ENCODE data around the gene HOXA4. TPM values are rescaled to one million over a fixed set of nuclear protein-coding genes. Genes with fewer than 3 reads are reported as not detected.

Gene HOXA4
- total and polyA plus RNA-seq, 2 experiments from 2014 or later: 0.69 to 1.3 TPM

DNA sequence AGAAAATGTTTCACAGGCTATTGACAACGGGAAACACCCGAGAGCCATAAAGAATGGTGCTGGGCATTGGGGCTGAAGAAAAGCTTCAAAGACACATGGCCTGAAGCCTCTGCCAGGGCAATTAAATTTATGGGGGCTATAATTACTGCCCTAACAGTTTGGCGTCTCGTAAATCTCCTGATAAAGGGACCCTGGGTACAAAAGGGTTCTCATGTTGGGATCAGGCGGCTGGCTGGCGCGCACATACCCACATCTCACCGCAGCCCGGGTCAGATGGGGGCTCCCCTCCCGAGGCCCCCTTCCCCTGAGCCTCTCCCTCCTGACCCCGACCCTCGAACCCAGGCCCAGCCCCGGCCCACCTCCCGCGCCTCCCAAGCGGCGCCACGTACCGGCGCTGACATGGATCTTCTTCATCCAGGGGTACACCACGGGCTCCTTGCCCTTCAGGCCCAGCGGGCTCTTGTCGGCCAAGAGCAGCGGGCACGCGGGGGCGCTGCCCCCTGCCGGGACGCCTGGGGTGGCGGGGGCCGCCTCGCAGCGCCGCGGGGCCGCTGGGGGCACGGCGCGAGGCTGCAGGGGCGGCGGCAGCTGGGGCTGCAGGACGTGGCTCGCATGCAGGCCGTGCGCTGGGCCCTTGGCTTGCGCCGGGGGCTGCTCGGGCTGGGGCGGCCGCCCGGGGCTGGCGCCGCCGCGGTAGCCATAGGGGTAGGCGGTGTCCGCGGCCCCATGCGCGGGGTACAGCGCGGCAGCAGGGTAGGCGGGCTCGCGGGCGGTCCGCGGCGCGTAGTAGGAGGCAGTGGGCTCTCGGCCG is 623 bp downstream of the HOXA4 start:
- H3K27ac ChIP-seq: no peak overlapping the region
- H3K36me3 ChIP-seq (replicated peaks; ENCODE audit: insufficient read depth, low read depth): no peaks in the 10 kb centered on the region
- H3K27me3 ChIP-seq: peaks cover 88% of the 10 kb centered on the region
- H2AFZ ChIP-seq: no peak overlapping the region
- peak; percentile 53 for DNase-seq (ENCODE audit: low spot score)
- WGBS (ENCODE audit: low lambda C conversion rate, missing lambda C conversion rate): 9% methylated on average over 39 of the region's 72 CpGs
- no peaks in the 10 kb centered on the region for H3K79me2 ChIP-seq
- no peaks in the 10 kb centered on the region for H3K9me2 ChIP-seq (replicated peaks; ENCODE audit: insufficient read depth)
- H3K9me3 ChIP-seq (ENCODE audit: low read depth): no peaks in the 10 kb centered on the region
- no peaks in the 10 kb centered on the region for H4K20me1 ChIP-seq (ENCODE audit: insufficient read depth, poor library complexity, severe bottlenecking)
- TF ChIP-seq, protein P1, sequence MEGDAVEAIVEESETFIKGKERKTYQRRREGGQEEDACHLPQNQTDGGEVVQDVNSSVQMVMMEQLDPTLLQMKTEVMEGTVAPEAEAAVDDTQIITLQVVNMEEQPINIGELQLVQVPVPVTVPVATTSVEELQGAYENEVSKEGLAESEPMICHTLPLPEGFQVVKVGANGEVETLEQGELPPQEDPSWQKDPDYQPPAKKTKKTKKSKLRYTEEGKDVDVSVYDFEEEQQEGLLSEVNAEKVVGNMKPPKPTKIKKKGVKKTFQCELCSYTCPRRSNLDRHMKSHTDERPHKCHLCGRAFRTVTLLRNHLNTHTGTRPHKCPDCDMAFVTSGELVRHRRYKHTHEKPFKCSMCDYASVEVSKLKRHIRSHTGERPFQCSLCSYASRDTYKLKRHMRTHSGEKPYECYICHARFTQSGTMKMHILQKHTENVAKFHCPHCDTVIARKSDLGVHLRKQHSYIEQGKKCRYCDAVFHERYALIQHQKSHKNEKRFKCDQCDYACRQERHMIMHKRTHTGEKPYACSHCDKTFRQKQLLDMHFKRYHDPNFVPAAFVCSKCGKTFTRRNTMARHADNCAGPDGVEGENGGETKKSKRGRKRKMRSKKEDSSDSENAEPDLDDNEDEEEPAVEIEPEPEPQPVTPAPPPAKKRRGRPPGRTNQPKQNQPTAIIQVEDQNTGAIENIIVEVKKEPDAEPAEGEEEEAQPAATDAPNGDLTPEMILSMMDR (IDR thresholded peaks at IDR 0.05; ENCODE audit: poor library complexity): peak; percentile 11
- TF ChIP-seq EZH2phosphoT487 (IDR thresholded peaks at IDR 0.05; ENCODE audit: low read depth, severe bottlenecking, unreplicated experiment) (peak; percentile 32), EZH2 (IDR thresholded peaks at IDR 0.05; ENCODE audit: borderline replicate concordance) (no peak)
- H3K4me2 ChIP-seq: peak overlapping the region; percentile 92
- H3K4me1 ChIP-seq (ENCODE audit: insufficient read depth): peaks cover 6% of the 10 kb centered on the region
- peak overlapping the region; percentile 80 for H3K4me3 ChIP-seq

DNA sequence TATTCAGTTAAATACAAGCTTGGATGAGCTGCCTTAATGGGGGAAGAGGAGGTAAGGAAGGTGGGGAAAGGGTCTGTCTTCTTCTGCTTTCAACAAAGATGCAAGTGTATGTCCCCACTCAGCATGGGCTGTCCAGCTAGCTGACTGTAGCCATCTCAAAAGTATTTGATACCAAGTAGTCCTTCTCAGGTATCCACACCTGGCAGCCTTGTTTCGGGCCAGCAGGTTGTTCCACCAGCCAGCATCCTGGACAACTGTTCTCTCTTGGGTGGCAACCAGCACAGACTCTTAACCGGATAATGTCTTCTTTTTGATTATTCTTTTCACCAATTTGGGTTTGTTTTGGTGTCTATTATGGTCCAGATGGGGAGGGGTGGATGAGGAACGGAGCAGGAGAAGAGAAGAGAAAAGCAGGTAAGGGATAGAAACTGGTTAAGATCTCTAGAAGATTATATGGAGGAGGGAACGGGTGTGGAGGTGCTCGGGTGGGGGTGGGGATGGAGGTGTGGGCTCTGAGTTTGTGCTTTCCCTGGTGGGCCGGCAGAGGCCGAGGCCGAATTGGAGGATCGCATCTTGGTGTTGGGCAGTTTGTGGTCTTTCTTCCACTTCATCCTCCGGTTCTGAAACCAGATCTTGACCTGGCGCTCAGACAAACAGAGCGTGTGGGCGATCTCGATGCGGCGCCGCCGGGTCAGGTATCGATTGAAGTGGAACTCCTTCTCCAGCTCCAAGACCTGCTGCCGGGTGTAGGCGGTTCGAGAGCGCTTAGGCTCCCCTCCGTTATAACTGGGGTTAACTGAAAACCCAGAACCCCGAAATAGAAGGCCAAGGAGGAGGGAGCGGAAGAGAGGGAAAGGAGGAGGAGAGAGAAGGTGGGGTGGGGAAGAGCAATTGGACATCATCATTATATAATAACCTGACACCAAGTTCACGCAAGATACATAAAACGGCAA is 1.5 kb downstream of the HOXA4 start:
- no peak for DNase-seq (ENCODE audit: low spot score)
- H3K79me2 ChIP-seq: no peaks in the 10 kb centered on the region
- peak overlapping the region; percentile 92 for H3K4me2 ChIP-seq

DNA sequence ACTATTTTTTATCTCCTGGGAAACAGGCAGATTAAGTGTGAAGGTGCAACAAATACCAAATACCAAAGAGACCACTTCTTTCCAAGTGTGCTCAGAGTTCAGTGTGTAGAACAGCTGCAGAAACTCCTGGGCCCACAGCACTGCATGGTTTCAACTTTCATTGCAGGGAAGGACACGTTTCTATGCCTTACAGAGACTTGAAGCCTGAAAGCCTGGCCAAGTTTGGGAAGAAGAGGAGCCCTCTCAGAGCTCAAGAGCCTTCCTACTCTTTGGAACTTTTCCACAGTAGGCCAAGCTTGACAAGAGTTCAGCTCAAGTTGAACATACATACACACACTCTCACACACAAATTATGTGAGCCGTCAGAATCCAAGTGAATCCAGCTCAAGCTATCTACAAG is 2.5 kb downstream of the HOXA4 start:
- 40% methylated on average over 2 of the region's 2 CpGs for WGBS (ENCODE audit: low lambda C conversion rate, missing lambda C conversion rate)
- H3K36me3 ChIP-seq (replicated peaks; ENCODE audit: insufficient read depth, low read depth): no peaks in the 10 kb centered on the region
- H3K4me3 ChIP-seq: no peak overlapping the region
- TF ChIP-seq EZH2 (IDR thresholded peaks at IDR 0.05; ENCODE audit: borderline replicate concordance) (no peak), EZH2phosphoT487 (IDR thresholded peaks at IDR 0.05; ENCODE audit: low read depth, severe bottlenecking, unreplicated experiment) (no peak)
- TF ChIP-seq, protein P1 (IDR thresholded peaks at IDR 0.05; ENCODE audit: poor library complexity): no peak
- peaks cover 6% of the 10 kb centered on the region for H3K79me2 ChIP-seq
- no peaks in the 10 kb centered on the region for H3K9me2 ChIP-seq (replicated peaks; ENCODE audit: insufficient read depth)
- peaks cover 13% of the 10 kb centered on the region for H3K4me1 ChIP-seq (ENCODE audit: insufficient read depth)
- no peak overlapping the region for H3K27ac ChIP-seq
- no peak for DNase-seq (ENCODE audit: low spot score)
- peaks cover 88% of the 10 kb centered on the region for H3K27me3 ChIP-seq
- H3K9me3 ChIP-seq (ENCODE audit: low read depth): no peaks in the 10 kb centered on the region
- H3K4me2 ChIP-seq: no peak overlapping the region
- no peak overlapping the region for H2AFZ ChIP-seq
- H4K20me1 ChIP-seq (ENCODE audit: insufficient read depth, poor library complexity, severe bottlenecking): no peaks in the 10 kb centered on the region

More for the DNA sequence above, 1.5 kb downstream of the HOXA4 start:
- TF ChIP-seq EZH2phosphoT487 (IDR thresholded peaks at IDR 0.05; ENCODE audit: low read depth, severe bottlenecking, unreplicated experiment) (no peak), EZH2 (IDR thresholded peaks at IDR 0.05; ENCODE audit: borderline replicate concordance) (peak; percentile 45)
- TF ChIP-seq, protein P1 (IDR thresholded peaks at IDR 0.05; ENCODE audit: poor library complexity): no peak
- no peak overlapping the region for H2AFZ ChIP-seq
- peaks cover 88% of the 10 kb centered on the region for H3K27me3 ChIP-seq
- H3K9me2 ChIP-seq (replicated peaks; ENCODE audit: insufficient read depth): no peaks in the 10 kb centered on the region
- H3K4me1 ChIP-seq (ENCODE audit: insufficient read depth): peaks cover 6% of the 10 kb centered on the region
- H3K4me3 ChIP-seq: no peak overlapping the region
- no peak overlapping the region for H3K27ac ChIP-seq
- no peaks in the 10 kb centered on the region for H3K36me3 ChIP-seq (replicated peaks; ENCODE audit: insufficient read depth, low read depth)
- WGBS (ENCODE audit: low lambda C conversion rate, missing lambda C conversion rate): 36% methylated on average over 26 of the region's 28 CpGs
- H3K9me3 ChIP-seq (ENCODE audit: low read depth): no peaks in the 10 kb centered on the region
- no peaks in the 10 kb centered on the region for H4K20me1 ChIP-seq (ENCODE audit: insufficient read depth, poor library complexity, severe bottlenecking)
